Parathyroid adenoma (tissue), 2 donors: ENCODE results near the gene HIPK4.

Experiments used
- H2AFZ ChIP-seq: fragments of 300-600 bp; sonication (generic); one replicate; pipeline ENCODE4 v1.7.0; 2017; ENCODE audit warnings: antibody characterized with exemption, mild to moderate bottlenecking
- H3K27ac ChIP-seq: fragments of 300-600 bp; sonication (generic); one replicate; pipeline ENCODE4 v1.7.0; 2017
- H3K27me3 ChIP-seq: fragments of 300-600 bp; sonication (generic); one replicate; pipeline ENCODE4 v1.7.0; 2017; ENCODE audit warnings: low read length; ENCODE audit not compliant: control insufficient read depth, insufficient read depth
- H3K36me3 ChIP-seq: fragments of 300-600 bp; sonication (generic); one replicate; pipeline ENCODE4 v1.7.0; 2017; ENCODE audit warnings: low read length; ENCODE audit not compliant: control insufficient read depth, insufficient read depth
- H3K4me1 ChIP-seq: fragments of 300-600 bp; sonication (generic); one replicate; pipeline ENCODE4 v1.7.0; 2017; ENCODE audit warnings: control low read depth
- H3K4me2 ChIP-seq: fragments of 300-600 bp; sonication (generic); one replicate; pipeline ENCODE4 v1.7.0; 2017; ENCODE audit warnings: low read length
- H3K4me3 ChIP-seq: fragments of 300-600 bp; sonication (generic); one replicate; pipeline ENCODE4 v1.7.0; 2017; ENCODE audit warnings: low read depth, low read length
- H3K79me2 ChIP-seq: fragments of 300-600 bp; sonication (generic); one replicate; pipeline ENCODE4 v1.7.0; 2017; ENCODE audit warnings: control low read depth
- H3K9ac ChIP-seq: fragments of 300-600 bp; sonication (generic); one replicate; pipeline ENCODE4 v1.7.0; 2017; ENCODE audit warnings: mild to moderate bottlenecking
- H3K9me3 ChIP-seq: fragments of 300-600 bp; sonication (generic); one replicate; pipeline ENCODE4 v1.7.0; 2017; ENCODE audit warnings: low read length; ENCODE audit not compliant: control insufficient read depth
- CTCF ChIP-seq: fragments of 300-600 bp; sonication (generic); IDR thresholded peaks from one replicate; pipeline ENCODE4 v1.7.0; 2017; ENCODE audit warnings: antibody characterized with exemption, mild to moderate bottlenecking
- donor health status: primary hyperparathyroidism.

The HIPK4 gene

GRCh38 chr19:40407714-40408597 lies 18.0 kb upstream of the HIPK4 start:
- H3K27me3 ChIP-seq: no peaks in the 10 kb centered on the region

GRCh38 chr19:40403262-40403984 lies 13.4 kb upstream of the HIPK4 start:
- peak overlapping the region; percentile 71 for H3K27ac ChIP-seq
- peak overlapping the region; percentile 55 for H3K4me3 ChIP-seq
- peak overlapping the region; percentile 85 for H2AFZ ChIP-seq
- H3K79me2 ChIP-seq: no peaks in the 10 kb centered on the region
- no peaks in the 10 kb centered on the region for H3K27me3 ChIP-seq
- no peaks in the 10 kb centered on the region for H3K4me1 ChIP-seq
- no peaks in the 10 kb centered on the region for H3K36me3 ChIP-seq
- TF ChIP-seq CTCF: peak; percentile 14
- no peaks in the 10 kb centered on the region for H3K9me3 ChIP-seq
- peak overlapping the region; percentile 91 for H3K4me2 ChIP-seq
- H3K9ac ChIP-seq: peak overlapping the region; percentile 31

More at GRCh38 chr19:40407714-40408597, 18.0 kb upstream of the HIPK4 start:
- Histone ChIP-seq H3K27ac (no peak overlapping the region), H3K9ac (no peak overlapping the region), H3K79me2 (no peaks in the 10 kb centered on the region), H3K36me3 (no peaks in the 10 kb centered on the region), H3K4me1 (peaks cover 12% of the 10 kb centered on the region), H3K4me3 (no peak overlapping the region), H2AFZ (no peak overlapping the region), H3K4me2 (no peak overlapping the region), H3K9me3 (no peaks in the 10 kb centered on the region)
- TF ChIP-seq CTCF: no peak

GRCh38 chr19:40400559-40400958 lies 10.6 kb upstream of the HIPK4 start:
- no peak overlapping the region for H2AFZ ChIP-seq
- H3K36me3 ChIP-seq: no peaks in the 10 kb centered on the region
- no peaks in the 10 kb centered on the region for H3K79me2 ChIP-seq
- no peak overlapping the region for H3K4me3 ChIP-seq
- no peak overlapping the region for H3K27ac ChIP-seq
- no peaks in the 10 kb centered on the region for H3K4me1 ChIP-seq
- TF ChIP-seq CTCF: no peak
- no peaks in the 10 kb centered on the region for H3K27me3 ChIP-seq
- no peaks in the 10 kb centered on the region for H3K9me3 ChIP-seq
- H3K4me2 ChIP-seq: no peak overlapping the region
- H3K9ac ChIP-seq: no peak overlapping the region

- Histone ChIP-seq H3K4me3 (no peak overlapping the region), H3K36me3 (no peaks in the 10 kb centered on the region), H3K9me3 (no peaks in the 10 kb centered on the region), H3K9ac (no peak overlapping the region), H3K4me1 (no peaks in the 10 kb centered on the region), H3K79me2 (no peaks in the 10 kb centered on the region), H3K4me2 (no peak overlapping the region), H3K27me3 (no peaks in the 10 kb centered on the region), H2AFZ (no peak overlapping the region), H3K27ac (no peak overlapping the region)
- no peak for TF ChIP-seq CTCF
Observed at GRCh38 chr19:40398417-40399131, 8.6 kb upstream of the HIPK4 start.
